ENCODE data around the gene FTL. TPM values are rescaled to one million over a fixed set of nuclear protein-coding genes. Genes with fewer than 3 reads are reported as not detected.

The FTL gene
- total RNA-seq, 1 experiment from 2014 or later, result 1,983 TPM

DNA sequence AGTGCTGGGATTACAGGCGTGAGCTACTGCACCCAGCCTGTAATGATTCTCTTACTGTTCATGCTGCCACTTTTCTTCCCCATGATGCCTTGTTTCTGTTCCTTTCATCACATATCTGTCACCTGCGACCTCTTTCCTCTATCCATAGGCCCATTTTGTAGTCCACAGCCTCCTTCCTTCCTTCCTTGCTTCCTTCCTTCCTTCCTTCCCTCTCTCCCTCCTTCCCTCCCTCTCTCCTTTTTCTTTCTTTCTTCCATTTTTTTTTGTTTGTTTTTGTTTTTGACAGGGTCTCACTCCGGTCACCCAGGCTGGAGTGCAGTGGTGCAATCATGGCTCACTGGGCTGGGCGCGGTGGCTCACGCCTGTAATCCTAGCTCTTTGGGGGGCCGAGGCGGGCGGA, 23.8 kb downstream of the FTL start:
- intact Hi-C loops (cut with micrococcal nuclease; ENCODE audit: unreplicated experiment), result no loop called here
- Histone ChIP-seq H3K36me3 (ENCODE audit: insufficient read depth, low read length, poor library complexity, severe bottlenecking) (peaks cover 30% of the 10 kb centered on the region), H3K4me3 (ENCODE audit: low read depth, low read length, poor library complexity, severe bottlenecking) (no peak overlapping the region), H3K27me3 (replicated peaks; ENCODE audit: insufficient read depth, low read depth, low read length, poor library complexity) (no peaks in the 10 kb centered on the region), H3K9me3 (ENCODE audit: low read depth, low read length, poor library complexity, severe bottlenecking) (no peaks in the 10 kb centered on the region), H3K4me1 (ENCODE audit: insufficient read depth, low read length, poor library complexity, severe bottlenecking) (peaks cover 5% of the 10 kb centered on the region), H3K27ac (ENCODE audit: low read depth, low read length, poor library complexity, severe bottlenecking) (no peak overlapping the region)
- TF ChIP-seq CTCF (conservative IDR thresholded peaks at IDR 0.05; ENCODE audit: low read depth, low read length), result no peak
- TF ChIP-seq EZH2 (IDR thresholded peaks at IDR 0.05; ENCODE audit: borderline replicate concordance, low read depth, low read length, poor library complexity, severe bottlenecking), result no peak
- BruUV-seq (replicated peaks), result no TSS peak
- DNase-seq (ENCODE audit: low spot score), result no peak
- POLR2A ChIA-PET (ENCODE audit: low non-redundant PET), result no interaction called here
- CTCF ChIA-PET, result no interaction called here

GRCh38 chr19:48989701-48990291, 24.7 kb downstream of the FTL start:
- Histone ChIP-seq H3K4me3 (ENCODE audit: low read depth, low read length, poor library complexity, severe bottlenecking) (no peak overlapping the region), H3K9me3 (ENCODE audit: low read depth, low read length, poor library complexity, severe bottlenecking) (no peaks in the 10 kb centered on the region), H3K4me1 (ENCODE audit: insufficient read depth, low read length, poor library complexity, severe bottlenecking) (peaks cover 9% of the 10 kb centered on the region), H3K36me3 (ENCODE audit: insufficient read depth, low read length, poor library complexity, severe bottlenecking) (peaks cover 30% of the 10 kb centered on the region), H3K27me3 (replicated peaks; ENCODE audit: insufficient read depth, low read depth, low read length, poor library complexity) (no peaks in the 10 kb centered on the region), H3K27ac (ENCODE audit: low read depth, low read length, poor library complexity, severe bottlenecking) (no peak overlapping the region)
- intact Hi-C loops (cut with micrococcal nuclease; ENCODE audit: unreplicated experiment), result loop anchor here (5.0 kb wide), 1 partner anchor 223 kb away; no protein-coding TSS in a partner anchor
- no TSS peak for BruUV-seq (replicated peaks)
- ChIA-PET CTCF (no interaction called here), POLR2A (ENCODE audit: low non-redundant PET) (no interaction called here)
- TF ChIP-seq CTCF (conservative IDR thresholded peaks at IDR 0.05; ENCODE audit: low read depth, low read length), result no peak
- TF ChIP-seq EZH2 (IDR thresholded peaks at IDR 0.05; ENCODE audit: borderline replicate concordance, low read depth, low read length, poor library complexity, severe bottlenecking), result no peak
- no peak for DNase-seq (ENCODE audit: low spot score)

GRCh38 chr19:48990400-48990799, 25.3 kb downstream of the FTL start:
- DNase-seq (ENCODE audit: low spot score), result no peak
- TF ChIP-seq CTCF (conservative IDR thresholded peaks at IDR 0.05; ENCODE audit: low read depth, low read length), result no peak
- TF ChIP-seq EZH2 (IDR thresholded peaks at IDR 0.05; ENCODE audit: borderline replicate concordance, low read depth, low read length, poor library complexity, severe bottlenecking), result no peak
- Histone ChIP-seq H3K9me3 (ENCODE audit: low read depth, low read length, poor library complexity, severe bottlenecking) (no peaks in the 10 kb centered on the region), H3K27ac (ENCODE audit: low read depth, low read length, poor library complexity, severe bottlenecking) (no peak overlapping the region), H3K4me3 (ENCODE audit: low read depth, low read length, poor library complexity, severe bottlenecking) (no peak overlapping the region), H3K4me1 (ENCODE audit: insufficient read depth, low read length, poor library complexity, severe bottlenecking) (peaks cover 14% of the 10 kb centered on the region), H3K36me3 (ENCODE audit: insufficient read depth, low read length, poor library complexity, severe bottlenecking) (peaks cover 25% of the 10 kb centered on the region), H3K27me3 (replicated peaks; ENCODE audit: insufficient read depth, low read depth, low read length, poor library complexity) (no peaks in the 10 kb centered on the region)
- no TSS peak for BruUV-seq (replicated peaks)
- ChIA-PET POLR2A (ENCODE audit: low non-redundant PET) (no interaction called here), CTCF (no interaction called here)
- intact Hi-C loops (cut with micrococcal nuclease; ENCODE audit: unreplicated experiment), result loop anchor here (5.0 kb wide), 1 partner anchor 222 kb away; no protein-coding TSS in a partner anchor
